ENCODE measurements around the gene RD3L. TPM values are rescaled to one million over a fixed set of nuclear protein-coding genes. Genes with fewer than 3 reads are reported as not detected.

RD3L gene
- total RNA-seq, 1 experiment from 2014 or later, result not detected

- H3K9ac ChIP-seq (ENCODE audit: low read length), result no peak overlapping the region
- peaks cover 0 to 4% of the 10 kb centered on the region in 2 experiments; a peak in 1 of 4 replicates for H3K36me3 ChIP-seq (ENCODE audit: control insufficient read depth in 1 of 2, insufficient read depth in 2 of 2, low read length in 2 of 2)
- H3K9me2 ChIP-seq (ENCODE audit: insufficient read depth), result no peaks in the 10 kb centered on the region
- H2AFZ ChIP-seq (ENCODE audit: low read depth, low read length, poor library complexity, severe bottlenecking), result no peak overlapping the region
- TF ChIP-seq ATF3 (IDR thresholded peaks at IDR 0.05) (no peak), ELF1 (IDR thresholded peaks at IDR 0.05; ENCODE audit: borderline replicate concordance, low read depth) (no peak), CTCF (IDR thresholded peaks at IDR 0.05 in 2 of 3, conservative IDR thresholded peaks at IDR 0.05 in 1 of 3; ENCODE audit: borderline replicate concordance in 1 of 3, insufficient read depth in 1 of 3, low read depth in 2 of 3, low read length in 2 of 3) (no peak), JUND (IDR thresholded peaks at IDR 0.05) (no peak), FOSL1 (IDR thresholded peaks at IDR 0.05; ENCODE audit: low read depth) (no peak), POLR2A (IDR thresholded peaks at IDR 0.05; ENCODE audit: borderline replicate concordance, extremely low read depth, insufficient read depth, insufficient read length) (no peak), SIN3A (IDR thresholded peaks at IDR 0.05; ENCODE audit: low read depth) (no peak), SRF (IDR thresholded peaks at IDR 0.05; ENCODE audit: low read depth) (no peak), ZNF274 (IDR thresholded peaks at IDR 0.05; ENCODE audit: low read depth, low read length) (no peak), CEBPB (IDR thresholded peaks at IDR 0.05; ENCODE audit: low read depth) (no peak), MAX (IDR thresholded peaks at IDR 0.05) (no peak), EZH2 (IDR thresholded peaks at IDR 0.05) (no peak), ZFX (IDR thresholded peaks at IDR 0.05) (no peak), ZBTB33 (IDR thresholded peaks at IDR 0.05; ENCODE audit: extremely low read depth, insufficient replicate concordance, low read length) (no peak), RAD21 (IDR thresholded peaks at IDR 0.05; ENCODE audit: low read depth) (no peak)
- intact Hi-C loops (cut with micrococcal nuclease), result no loop called here
- H3K9me3 ChIP-seq (ENCODE audit: control insufficient read depth in 1 of 2, insufficient read depth in 1 of 2, low read depth in 1 of 2, low read length in 2 of 2), result no peaks in the 10 kb centered on the region
- DNase-seq (ENCODE audit: low read depth, low spot score) (no peak), ATAC-seq (no peak)
- H3K27me3 ChIP-seq (ENCODE audit: insufficient read depth, low read length), result no peaks in the 10 kb centered on the region
- peaks cover 8 to 17% of the 10 kb centered on the region in 2 experiments; a peak in 3 of 4 replicates for H3K4me1 ChIP-seq (ENCODE audit: control insufficient read depth in 1 of 2, insufficient read depth in 2 of 2, low read length in 2 of 2)
- H3K79me2 ChIP-seq (ENCODE audit: insufficient read depth, low read length), result peaks cover 11% of the 10 kb centered on the region
- RAD21 ChIA-PET (ENCODE audit: low non-redundant PET in 1 of 2, low total read pairs in 2 of 2, uncharacterized antibody in 2 of 2, unreplicated experiment in 2 of 2), result no interaction called here
- POLR2A ChIA-PET, result interaction anchor here (0.5 kb wide), 1 partner anchor 11 kb away, joined by 5 read pairs; no protein-coding TSS in a partner anchor
- H4K20me1 ChIP-seq (ENCODE audit: insufficient read depth), result no peaks in the 10 kb centered on the region
- no TSS peak for BruUV-seq (replicated peaks)
- H3K27ac ChIP-seq (ENCODE audit: low read depth, low read length), result no peak overlapping the region
- CTCF ChIA-PET, result no interaction called here
- no peak overlapping the region for H3K4me2 ChIP-seq (ENCODE audit: low read length)
- no peak overlapping the region for H3K4me3 ChIP-seq (replicated peaks in 1 of 2; ENCODE audit: low read depth in 1 of 2, low read length in 2 of 2)
Observed at GRCh38 chr14:103925316-103925715, 17.0 kb downstream of the RD3L start.
